ENCODE results near the gene MIDN.

- TF ChIP-seq POLR2A (IDR thresholded peaks at IDR 0.05) (no peak), POLR2AphosphoS5 (IDR thresholded peaks at IDR 0.05) (no peak), CTCF (IDR thresholded peaks at IDR 0.05) (no peak)
Measured at GRCh38 chr19:1219786-1220476, 28.5 kb upstream of the MIDN start.
